OCI-LY1 (cell line): ENCODE results near the gene TNNC1.

Experiments
- CTCF ChIP-seq: fragments of 200-600 bp; sonication (generic), shearing (Covaris generic); IDR thresholded peaks from 2 replicates; pipeline ENCODE4 v1.5.1; 2017; ENCODE audit warnings: mild to moderate bottlenecking, antibody characterized with exemption, low read length, moderate library complexity, mixed read lengths
- EZH2 ChIP-seq: fragments of 200-600 bp; sonication (generic), shearing (Covaris generic); IDR thresholded peaks from 2 replicates; pipeline ENCODE4 v1.8.0; 2017; ENCODE audit warnings: borderline replicate concordance, mixed run types, mild to moderate bottlenecking, antibody characterized with exemption, low read length, moderate library complexity, mixed read lengths

GRCh38 chr3:52483081-52483480 is 29.2 kb upstream of the TNNC1 start:
- TF ChIP-seq CTCF (no peak), EZH2 (no peak)
